ENCODE data around the gene CA12. TPM values are rescaled to one million over a fixed set of nuclear protein-coding genes. Genes with fewer than 3 reads are reported as not detected.

CA12 gene
- total and polyA plus RNA-seq, 2 of the 8 experiments (the other 6 are each of a cell fraction or from before 2014, with no cell fraction given), result 4.7 to 4.9 TPM

- TF ChIP-seq KDM4A (IDR thresholded peaks at IDR 0.05; ENCODE audit: low read depth, low read length, severe bottlenecking), result no peak
- no peak for TF ChIP-seq BCL11A (IDR thresholded peaks at IDR 0.05; ENCODE audit: low read depth in 2 of 2, low read length in 2 of 2)
- TF ChIP-seq SP1 (IDR thresholded peaks at IDR 0.05; ENCODE audit: low read depth, low read length), result no peak
These were observed 2.0 kb downstream of the CA12 start (continued) for GRCh38 chr15:63379492-63380150.
